HG02759 (cell line): ENCODE data around the gene FBXO38.
A peak's percentile ranks its signal among the peaks of the same experiment; 100 is the strongest.
"Not testable (repeated sequence)": the region's sequence is repeated elsewhere in the genome, so short reads cannot be mapped to it uniquely, and the experiment has no call there.

Experiments used
- ATAC-seq: cut with Tn5 transposase; IDR thresholded peaks from one replicate; pipeline ENCODE4 v1.9.1; 2021; ENCODE audit warnings: mild to moderate bottlenecking, moderate library complexity; ENCODE audit not compliant: unreplicated experiment

The FBXO38 gene

GRCh38 chr5:148467958-148468357 is 84.2 kb downstream of the FBXO38 start:
- ATAC-seq = no peak

GRCh38 chr5:148468746-148469145 is 85.0 kb downstream of the FBXO38 start:
- ATAC-seq = not testable (repeated sequence)

- no peak for ATAC-seq
Measured at GRCh38 chr5:148469501-148469935, 85.8 kb downstream of the FBXO38 start.

- ATAC-seq = no peak
Measured at GRCh38 chr5:148471379-148471778, 87.6 kb downstream of the FBXO38 start.

GRCh38 chr5:148474025-148474511 is 90.3 kb downstream of the FBXO38 start:
- no peak for ATAC-seq

GRCh38 chr5:148476302-148476701 is 92.5 kb downstream of the FBXO38 start:
- ATAC-seq = no peak

- ATAC-seq = no peak
Measured at GRCh38 chr5:148477429-148477828, 93.7 kb downstream of the FBXO38 start.

- no peak for ATAC-seq
Measured at GRCh38 chr5:148482196-148482595, 98.4 kb downstream of the FBXO38 start.

GRCh38 chr5:148482697-148483462 is 99.1 kb downstream of the FBXO38 start:
- ATAC-seq = peak; percentile 94

GRCh38 chr5:148483750-148484149 is 100.0 kb downstream of the FBXO38 start:
- ATAC-seq = no peak

GRCh38 chr5:148484651-148485050 is 100.9 kb downstream of the FBXO38 start:
- no peak for ATAC-seq

- no peak for ATAC-seq
Measured at GRCh38 chr5:148486456-148486855, 102.7 kb downstream of the FBXO38 start.

- ATAC-seq = no peak
Measured at GRCh38 chr5:148488757-148489156, 105.0 kb downstream of the FBXO38 start.

GRCh38 chr5:148491015-148491792 is 107.4 kb downstream of the FBXO38 start:
- no peak for ATAC-seq

- no peak for ATAC-seq
Measured at GRCh38 chr5:148491793-148492184, 108.0 kb downstream of the FBXO38 start.

GRCh38 chr5:148492351-148492750 is 108.6 kb downstream of the FBXO38 start:
- ATAC-seq = no peak
